ENCODE data around the gene LRRC1. TPM values are rescaled to one million over a fixed set of nuclear protein-coding genes. Genes with fewer than 3 reads are reported as not detected.

LRRC1 gene
- polyA plus RNA-seq, 1 donor (not counting 4 experiments of a cell fraction or from before 2014, with no cell fraction given): 19.7 TPM

DNA sequence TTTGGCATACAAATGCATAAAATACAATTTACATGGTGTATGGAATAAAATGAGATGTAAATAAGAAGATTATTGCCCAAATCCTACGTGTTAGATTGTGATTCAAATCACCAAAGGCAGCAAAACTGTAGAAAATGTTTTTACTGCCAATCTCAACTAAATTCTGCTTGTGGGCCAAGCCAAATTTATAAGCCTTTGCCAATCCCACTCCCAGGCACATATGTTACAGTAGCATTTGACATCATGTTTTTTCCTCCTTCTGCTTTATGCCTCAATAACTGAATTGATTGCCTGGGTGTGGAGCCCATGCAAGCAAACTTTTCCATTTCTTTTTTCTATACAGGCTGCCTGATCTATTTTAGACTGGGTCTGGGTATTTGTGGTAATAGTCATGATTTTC, 36.3 kb upstream of the LRRC1 start:
- no peaks in the 10 kb centered on the region for H4K20me1 ChIP-seq (ENCODE audit: control insufficient read depth, extremely low read depth, insufficient read depth, low read length)
- H3K4me3 ChIP-seq (ENCODE audit: control insufficient read depth in 2 of 3, extremely low read depth in 1 of 3, insufficient read depth in 2 of 3, low read depth in 1 of 3, low read length in 3 of 3): no peak overlapping the region
- no peak overlapping the region for H3K9ac ChIP-seq (ENCODE audit: control insufficient read depth, extremely low read depth, insufficient read depth, low read length)
- FAIRE-seq (no peak), DNase-seq (ENCODE audit: low read depth, low spot score) (no peak)
- H3K27me3 ChIP-seq (ENCODE audit: control insufficient read depth, extremely low read depth, insufficient read depth, low read length): no peaks in the 10 kb centered on the region
- H3K4me1 ChIP-seq (ENCODE audit: control insufficient read depth, extremely low read depth, insufficient read depth, low read length): peaks cover 4% of the 10 kb centered on the region
- H3K9me1 ChIP-seq (ENCODE audit: control insufficient read depth, extremely low read depth, insufficient read depth, low read length): no peaks in the 10 kb centered on the region
- H3K79me2 ChIP-seq (ENCODE audit: control insufficient read depth, insufficient read depth, low read length): no peaks in the 10 kb centered on the region
- no peaks in the 10 kb centered on the region for H3K36me3 ChIP-seq (ENCODE audit: control insufficient read depth in 2 of 2, extremely low read depth in 1 of 2, insufficient read depth in 2 of 2, low read length in 2 of 2)
- no peak for TF ChIP-seq EZH2 (IDR thresholded peaks at IDR 0.05; ENCODE audit: low read length)
- TF ChIP-seq, protein P1, sequence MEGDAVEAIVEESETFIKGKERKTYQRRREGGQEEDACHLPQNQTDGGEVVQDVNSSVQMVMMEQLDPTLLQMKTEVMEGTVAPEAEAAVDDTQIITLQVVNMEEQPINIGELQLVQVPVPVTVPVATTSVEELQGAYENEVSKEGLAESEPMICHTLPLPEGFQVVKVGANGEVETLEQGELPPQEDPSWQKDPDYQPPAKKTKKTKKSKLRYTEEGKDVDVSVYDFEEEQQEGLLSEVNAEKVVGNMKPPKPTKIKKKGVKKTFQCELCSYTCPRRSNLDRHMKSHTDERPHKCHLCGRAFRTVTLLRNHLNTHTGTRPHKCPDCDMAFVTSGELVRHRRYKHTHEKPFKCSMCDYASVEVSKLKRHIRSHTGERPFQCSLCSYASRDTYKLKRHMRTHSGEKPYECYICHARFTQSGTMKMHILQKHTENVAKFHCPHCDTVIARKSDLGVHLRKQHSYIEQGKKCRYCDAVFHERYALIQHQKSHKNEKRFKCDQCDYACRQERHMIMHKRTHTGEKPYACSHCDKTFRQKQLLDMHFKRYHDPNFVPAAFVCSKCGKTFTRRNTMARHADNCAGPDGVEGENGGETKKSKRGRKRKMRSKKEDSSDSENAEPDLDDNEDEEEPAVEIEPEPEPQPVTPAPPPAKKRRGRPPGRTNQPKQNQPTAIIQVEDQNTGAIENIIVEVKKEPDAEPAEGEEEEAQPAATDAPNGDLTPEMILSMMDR (optimal IDR thresholded peaks at IDR 0.05 in 1 of 3, IDR thresholded peaks at IDR 0.05 in 1 of 3, conservative IDR thresholded peaks at IDR 0.05 in 1 of 3; ENCODE audit: extremely low read depth in 1 of 3, insufficient read depth in 2 of 3, low read length in 3 of 3): no peak
- H3K27ac ChIP-seq (ENCODE audit: control insufficient read depth, insufficient read depth, low read length): no peak overlapping the region
- no peak overlapping the region for H3K4me2 ChIP-seq (ENCODE audit: control insufficient read depth, extremely low read depth, insufficient read depth, low read depth, low read length)
- dilution Hi-C loops (cut with MboI; ENCODE audit: extremely low pct_ligation_motif_present, low sequenced_read_pairs): no loop called here
- no peaks in the 10 kb centered on the region for H3K9me3 ChIP-seq (ENCODE audit: control insufficient read depth, low read depth, low read length)
- H2AFZ ChIP-seq (ENCODE audit: control insufficient read depth, low read length): no peak overlapping the region

DNA sequence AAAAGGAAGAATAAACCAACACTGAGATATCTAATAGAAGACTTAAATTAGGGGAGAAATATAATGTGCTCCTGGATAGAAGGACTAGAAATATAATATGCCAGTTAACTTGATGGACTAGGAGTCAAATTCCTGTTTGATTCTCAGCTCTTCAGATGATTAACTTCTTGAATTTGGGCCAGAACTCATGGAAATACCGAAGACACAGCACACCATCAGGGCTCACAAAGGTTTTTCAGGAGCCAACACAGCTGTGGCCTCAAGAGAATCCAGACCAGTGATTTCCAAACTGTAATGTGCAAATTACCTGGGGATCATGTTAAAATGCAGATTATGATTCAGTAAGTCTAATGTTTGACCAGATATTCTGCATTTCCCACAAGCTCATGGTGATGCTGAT, 33.8 kb upstream of the LRRC1 start:
- no peak for FAIRE-seq
- no peak for DNase-seq (ENCODE audit: low read depth, low spot score)
- no peak for TF ChIP-seq EZH2 (IDR thresholded peaks at IDR 0.05; ENCODE audit: low read length)
- TF ChIP-seq, protein P1 (optimal IDR thresholded peaks at IDR 0.05 in 1 of 3, IDR thresholded peaks at IDR 0.05 in 1 of 3, conservative IDR thresholded peaks at IDR 0.05 in 1 of 3; ENCODE audit: extremely low read depth in 1 of 3, insufficient read depth in 2 of 3, low read length in 3 of 3): no peak
- no peaks in the 10 kb centered on the region for H3K79me2 ChIP-seq (ENCODE audit: control insufficient read depth, insufficient read depth, low read length)
- no peak overlapping the region for H2AFZ ChIP-seq (ENCODE audit: control insufficient read depth, low read length)
- H3K9me1 ChIP-seq (ENCODE audit: control insufficient read depth, extremely low read depth, insufficient read depth, low read length): no peaks in the 10 kb centered on the region
- no peak overlapping the region for H3K9ac ChIP-seq (ENCODE audit: control insufficient read depth, extremely low read depth, insufficient read depth, low read length)
- H3K4me2 ChIP-seq (ENCODE audit: control insufficient read depth, extremely low read depth, insufficient read depth, low read depth, low read length): no peak overlapping the region
- H3K9me3 ChIP-seq (ENCODE audit: control insufficient read depth, low read depth, low read length): no peaks in the 10 kb centered on the region
- no peaks in the 10 kb centered on the region for H3K4me1 ChIP-seq (ENCODE audit: control insufficient read depth, extremely low read depth, insufficient read depth, low read length)
- H3K36me3 ChIP-seq (ENCODE audit: control insufficient read depth in 2 of 2, extremely low read depth in 1 of 2, insufficient read depth in 2 of 2, low read length in 2 of 2): no peaks in the 10 kb centered on the region
- H3K4me3 ChIP-seq (ENCODE audit: control insufficient read depth in 2 of 3, extremely low read depth in 1 of 3, insufficient read depth in 2 of 3, low read depth in 1 of 3, low read length in 3 of 3): no peak overlapping the region
- H3K27me3 ChIP-seq (ENCODE audit: control insufficient read depth, extremely low read depth, insufficient read depth, low read length): no peaks in the 10 kb centered on the region
- no peak overlapping the region for H3K27ac ChIP-seq (ENCODE audit: control insufficient read depth, insufficient read depth, low read length)
- dilution Hi-C loops (cut with MboI; ENCODE audit: extremely low pct_ligation_motif_present, low sequenced_read_pairs): no loop called here
- no peaks in the 10 kb centered on the region for H4K20me1 ChIP-seq (ENCODE audit: control insufficient read depth, extremely low read depth, insufficient read depth, low read length)

All from keratinocyte (primary cell).